GM18951 (cell line): ENCODE measurements around the gene ATG4B.
A peak's percentile ranks its signal among the peaks of the same experiment; 100 is the strongest.
"Not testable (repeated sequence)": the region's sequence is repeated elsewhere in the genome, so short reads cannot be mapped to it uniquely, and the experiment has no call there.

Experiments used
- POLR2A ChIP-seq: IDR thresholded peaks from 4 replicates; pipeline ENCODE4 v1.6.1; 2011; ENCODE audit warnings: mild to moderate bottlenecking; ENCODE audit not compliant: insufficient read length, insufficient read depth; ENCODE audit errors: extremely low read depth
- in situ Hi-C: fragments of 300-500 bp; cut with MboI; formaldehyde crosslinking; loops from one replicate; pipeline ENCODE4 v1.12.0; 2022; ENCODE audit warnings: low sequenced_read_pairs, mixed read lengths, inconsistent platforms; ENCODE audit not compliant: unreplicated experiment

The ATG4B gene

DNA sequence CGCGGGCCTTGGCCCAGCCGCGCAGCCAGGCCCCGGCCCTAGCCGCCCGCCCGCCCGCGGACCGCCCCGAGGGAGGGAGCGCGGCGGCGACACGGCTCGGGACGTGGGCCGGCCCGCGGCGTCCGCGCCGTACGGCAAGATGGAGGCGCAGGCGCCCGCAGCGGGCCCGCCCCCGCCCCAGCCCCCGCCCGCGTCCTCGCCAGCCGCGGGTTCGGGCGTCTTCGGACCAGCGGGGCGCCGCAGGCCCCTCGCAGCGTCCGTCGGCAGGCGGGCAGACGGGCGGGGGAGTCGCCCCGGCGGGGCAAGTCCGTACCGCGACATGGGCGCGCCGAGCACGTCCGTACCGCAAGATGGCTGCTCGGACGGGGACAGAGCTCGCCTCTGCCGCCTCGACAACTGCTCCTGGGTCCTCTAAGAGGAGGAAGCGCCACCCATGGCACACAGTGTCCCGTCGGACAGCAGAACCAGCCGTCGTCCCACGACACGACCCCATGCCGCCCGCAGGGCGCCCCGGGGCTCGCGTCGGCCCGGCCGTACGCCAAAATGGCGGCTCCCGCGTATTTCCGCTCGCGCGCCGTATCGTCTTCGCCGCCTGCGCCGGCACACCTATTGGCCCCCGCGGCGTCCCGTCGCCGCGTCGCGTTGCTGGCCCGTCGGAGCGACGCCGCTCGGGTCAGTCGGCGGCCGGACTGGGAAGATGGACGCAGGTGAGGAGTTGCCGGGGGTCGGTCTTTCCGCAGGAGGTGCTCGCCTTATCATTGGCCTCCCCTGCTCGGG lies at the start of gene ATG4B, which contains the start of gene THAP4:
TSS of gene ATG4B (plus strand) at position 676 of the 777 bp plus-strand sequence. CDS start at position 698, 22 bp downstream.
TSS of gene THAP4 (minus strand) at position 141 of the 777 bp plus-strand sequence. CDS start 141 bp downstream, outside the sequence.
- in situ Hi-C loops, result no loop called here

GRCh38 chr2:241589863-241590262 lies 47.6 kb upstream of the ATG4B start:
- in situ Hi-C loops, result not testable (repeated sequence)

More for the DNA sequence above, at the start of gene ATG4B, which contains the start of gene THAP4:
- TF ChIP-seq POLR2A, result peak; percentile 92

DNA sequence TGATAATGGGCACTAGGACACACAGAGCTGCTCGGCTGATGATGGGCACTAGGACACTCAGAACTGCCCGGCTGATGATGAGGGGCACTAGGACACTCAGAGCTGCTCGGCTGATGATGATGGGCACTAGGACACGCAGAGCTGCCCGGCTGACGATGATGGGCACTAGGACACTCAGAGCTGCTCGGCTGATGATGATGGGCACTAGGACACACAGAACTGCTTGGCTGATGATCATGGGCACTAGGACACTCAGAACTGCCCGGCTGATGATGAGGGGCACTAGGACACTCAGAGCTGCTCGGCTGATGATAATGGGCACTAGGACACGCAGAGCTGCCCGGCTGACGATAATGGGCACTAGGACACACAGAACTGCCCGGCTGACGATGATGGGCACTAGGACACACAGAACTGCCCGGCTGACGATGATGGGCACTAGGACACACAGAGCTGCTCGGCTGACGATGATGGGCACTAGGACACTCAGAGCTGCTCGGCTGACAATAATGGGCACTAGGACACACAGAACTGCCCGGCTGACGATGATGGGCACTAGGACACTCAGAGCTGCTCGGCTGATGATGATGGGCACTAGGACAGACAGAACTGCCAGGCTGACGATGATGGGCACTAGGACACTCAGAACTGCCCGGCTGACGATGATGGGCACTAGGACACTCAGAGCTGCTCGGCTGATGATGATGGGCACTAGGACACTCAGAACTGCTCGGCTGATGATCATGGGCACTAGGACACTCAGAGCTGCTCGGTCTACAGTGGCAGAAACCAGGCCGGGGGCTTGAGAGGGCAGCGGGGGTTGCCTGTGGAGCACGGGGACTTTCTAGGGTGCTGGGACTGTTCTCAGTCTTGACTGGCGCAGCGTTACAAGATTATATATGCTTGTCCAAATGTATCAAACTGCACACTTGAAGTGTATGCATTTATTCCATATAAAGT lies 46.7 kb upstream of the ATG4B start:
- in situ Hi-C loops, result not testable (repeated sequence)

- no peak for TF ChIP-seq POLR2A
- in situ Hi-C loops, result no loop called here
These were observed 45.2 kb upstream of the ATG4B start for GRCh38 chr2:241592126-241592845.

GRCh38 chr2:241593271-241593670 lies 44.2 kb upstream of the ATG4B start:
- in situ Hi-C loops, result no loop called here
- no peak for TF ChIP-seq POLR2A

GRCh38 chr2:241595600-241596140 lies 41.8 kb upstream of the ATG4B start:
- no peak for TF ChIP-seq POLR2A
- in situ Hi-C loops, result no loop called here

GRCh38 chr2:241597561-241597960 lies 39.9 kb upstream of the ATG4B start:
- in situ Hi-C loops, result no loop called here
- no peak for TF ChIP-seq POLR2A

DNA sequence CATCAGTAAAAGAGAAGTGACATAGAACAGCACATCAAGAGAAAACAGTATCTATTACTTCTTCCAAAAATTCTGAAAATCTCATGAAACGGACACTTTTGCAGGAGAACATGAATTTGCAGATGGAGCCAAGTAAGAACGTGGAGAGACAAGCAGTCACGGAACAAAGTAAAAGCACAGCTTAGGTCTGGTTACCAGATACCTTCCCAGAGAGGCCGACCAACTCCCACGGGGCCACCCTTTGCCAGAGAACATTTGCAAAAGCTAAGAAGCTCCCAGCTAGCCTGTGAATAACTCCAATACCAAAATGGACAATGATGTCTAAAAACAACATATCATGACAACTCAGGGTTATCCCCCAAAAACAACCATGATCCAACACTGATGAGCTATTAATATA lies 39.4 kb upstream of the ATG4B start:
- in situ Hi-C loops, result no loop called here
- TF ChIP-seq POLR2A, result no peak

GRCh38 chr2:241598487-241598886 lies 39.0 kb upstream of the ATG4B start:
- in situ Hi-C loops, result no loop called here
- TF ChIP-seq POLR2A, result no peak

- in situ Hi-C loops, result no loop called here
- TF ChIP-seq POLR2A, result no peak
These were observed 37.9 kb upstream of the ATG4B start for GRCh38 chr2:241599615-241600014.

DNA sequence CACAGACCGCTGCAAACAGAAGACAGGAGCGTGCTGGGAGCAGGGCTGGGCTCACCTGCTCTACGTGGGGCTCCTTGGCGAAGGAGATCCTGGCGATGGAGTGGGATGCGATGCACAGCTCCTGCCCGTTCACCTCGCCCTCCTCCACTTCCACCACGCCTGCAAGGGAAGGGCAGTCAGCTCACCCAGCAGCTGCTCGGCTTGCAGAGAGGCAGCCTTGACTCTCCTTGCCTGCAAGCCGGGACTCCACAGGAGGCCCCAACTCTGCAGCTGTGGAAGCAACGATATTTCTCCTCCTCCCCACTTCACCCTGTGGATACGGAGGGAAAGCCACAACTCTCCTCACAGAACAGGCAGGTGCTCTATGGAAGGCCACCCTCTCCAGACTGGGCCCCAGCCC lies 35.7 kb upstream of the ATG4B start:
- in situ Hi-C loops, result no loop called here

DNA sequence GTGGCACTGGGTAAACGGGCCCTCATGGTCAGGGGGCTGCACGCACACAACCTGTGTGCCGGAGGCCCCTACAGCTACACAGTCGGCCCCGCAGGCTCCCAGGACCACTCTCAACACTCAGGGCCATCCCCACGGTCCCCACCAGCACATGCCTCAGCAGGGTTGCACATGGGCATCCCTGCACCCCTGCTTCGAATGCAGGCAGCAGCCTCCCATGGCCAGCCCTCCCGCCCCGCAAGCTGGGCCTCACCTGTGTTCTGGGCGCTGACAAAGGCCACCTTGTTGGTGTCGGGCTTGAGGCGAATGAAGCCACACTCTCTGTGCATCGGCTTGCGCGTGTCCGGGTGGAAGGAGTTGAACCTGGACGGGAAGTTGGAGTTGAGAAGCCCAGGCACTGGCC lies 34.8 kb upstream of the ATG4B start:
- TF ChIP-seq POLR2A, result no peak
- in situ Hi-C loops, result no loop called here

More for the DNA sequence above, 35.7 kb upstream of the ATG4B start:
- TF ChIP-seq POLR2A, result no peak

GRCh38 chr2:241603686-241604085 lies 33.8 kb upstream of the ATG4B start:
- TF ChIP-seq POLR2A, result no peak
- in situ Hi-C loops, result no loop called here
